Neural progenitor cell (in vitro differentiated cells): ENCODE data around the gene SH3GL2.

Experiments
- EZH2 ChIP-seq: fragments of 200-600 bp; sonication (generic); IDR thresholded peaks from 2 replicates; pipeline ENCODE4 v1.6.1; 2017; ENCODE audit warnings: antibody characterized with exemption, mild to moderate bottlenecking, moderate library complexity
- EZH2phosphoT487 ChIP-seq: fragments of 200-600 bp; sonication (generic); IDR thresholded peaks from 2 replicates; pipeline ENCODE4 v1.6.1; 2017; ENCODE audit warnings: antibody characterized with exemption
- TF ChIP-seq, protein P1 (sequence below): fragments of 200-600 bp; sonication (generic); IDR thresholded peaks from 2 replicates; pipeline ENCODE4 v1.5.1; 2017; ENCODE audit warnings: antibody characterized with exemption, mild to moderate bottlenecking

DNA sequence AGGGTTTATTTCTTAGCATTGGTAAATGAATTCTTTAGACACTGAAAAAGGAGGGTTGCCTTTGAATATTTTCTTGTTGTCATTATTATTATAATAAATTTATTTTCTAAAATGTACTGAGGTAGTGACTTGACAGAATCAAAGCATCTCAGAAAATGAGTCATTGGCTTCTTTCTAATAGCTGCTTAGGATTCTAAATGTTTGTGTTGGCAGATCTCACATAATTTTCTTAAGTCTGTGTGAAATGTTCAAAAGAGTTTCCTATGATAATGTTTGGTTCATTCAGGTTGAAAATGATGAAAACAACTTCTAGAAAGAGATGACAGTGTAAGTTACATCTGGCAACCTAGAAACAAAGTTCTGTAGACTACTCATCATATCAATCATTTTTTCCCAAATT, 69.7 kb downstream of the SH3GL2 start:
- TF ChIP-seq, protein P1, sequence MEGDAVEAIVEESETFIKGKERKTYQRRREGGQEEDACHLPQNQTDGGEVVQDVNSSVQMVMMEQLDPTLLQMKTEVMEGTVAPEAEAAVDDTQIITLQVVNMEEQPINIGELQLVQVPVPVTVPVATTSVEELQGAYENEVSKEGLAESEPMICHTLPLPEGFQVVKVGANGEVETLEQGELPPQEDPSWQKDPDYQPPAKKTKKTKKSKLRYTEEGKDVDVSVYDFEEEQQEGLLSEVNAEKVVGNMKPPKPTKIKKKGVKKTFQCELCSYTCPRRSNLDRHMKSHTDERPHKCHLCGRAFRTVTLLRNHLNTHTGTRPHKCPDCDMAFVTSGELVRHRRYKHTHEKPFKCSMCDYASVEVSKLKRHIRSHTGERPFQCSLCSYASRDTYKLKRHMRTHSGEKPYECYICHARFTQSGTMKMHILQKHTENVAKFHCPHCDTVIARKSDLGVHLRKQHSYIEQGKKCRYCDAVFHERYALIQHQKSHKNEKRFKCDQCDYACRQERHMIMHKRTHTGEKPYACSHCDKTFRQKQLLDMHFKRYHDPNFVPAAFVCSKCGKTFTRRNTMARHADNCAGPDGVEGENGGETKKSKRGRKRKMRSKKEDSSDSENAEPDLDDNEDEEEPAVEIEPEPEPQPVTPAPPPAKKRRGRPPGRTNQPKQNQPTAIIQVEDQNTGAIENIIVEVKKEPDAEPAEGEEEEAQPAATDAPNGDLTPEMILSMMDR: no peak
- no peak for TF ChIP-seq EZH2
- no peak for TF ChIP-seq EZH2phosphoT487
